SK-N-MC (cell line): ENCODE data around the gene NEK3.

Experiments used
- EZH2 ChIP-seq: fragments of 200-600 bp; sonication (generic); IDR thresholded peaks from one replicate; pipeline ENCODE4 v1.6.1; 2017; ENCODE audit warnings: antibody characterized with exemption
- POLR2AphosphoS5 ChIP-seq: IDR thresholded peaks from 2 replicates; pipeline ENCODE4 v1.6.1; 2012; ENCODE audit warnings: mild to moderate bottlenecking, low read depth, low read length, borderline replicate concordance

- TF ChIP-seq EZH2 (no peak), POLR2AphosphoS5 (no peak)
Measured at GRCh38 chr13:52177276-52177675, 17.9 kb upstream of the NEK3 start.
